Fibroblast of skin of abdomen (primary cell): ENCODE data around the gene LCN6.
"Not testable (repeated sequence)": the region's sequence is repeated elsewhere in the genome, so short reads cannot be mapped to it uniquely, and the experiment has no call there.

Experiments used
- DNase-seq: peaks from one replicate; pipeline ENCODE4 v3.0.0-alpha.2; 2013

Gene LCN6

GRCh38 chr9:136784249-136784996 lies 36.1 kb upstream of the LCN6 start:
- DNase-seq: no peak

GRCh38 chr9:136782452-136782851 lies 34.1 kb upstream of the LCN6 start:
- no peak for DNase-seq

GRCh38 chr9:136779808-136780207 lies 31.5 kb upstream of the LCN6 start:
- no peak for DNase-seq

GRCh38 chr9:136777359-136777758 lies 29.0 kb upstream of the LCN6 start:
- no peak for DNase-seq

- no peak for DNase-seq
Measured at GRCh38 chr9:136776947-136777346, 28.6 kb upstream of the LCN6 start.

- DNase-seq: no peak
Measured at GRCh38 chr9:136775191-136775590, 26.9 kb upstream of the LCN6 start.

- no peak for DNase-seq
Measured at GRCh38 chr9:136774416-136775045, 26.2 kb upstream of the LCN6 start.

GRCh38 chr9:136773386-136774044 lies 25.2 kb upstream of the LCN6 start:
- no peak for DNase-seq

GRCh38 chr9:136771907-136772415 lies 23.6 kb upstream of the LCN6 start:
- no peak for DNase-seq

GRCh38 chr9:136769710-136770191 lies 21.4 kb upstream of the LCN6 start:
- DNase-seq: no peak

GRCh38 chr9:136766410-136767120 lies 18.2 kb upstream of the LCN6 start:
- DNase-seq: not testable (repeated sequence)

GRCh38 chr9:136765745-136766409 lies 17.6 kb upstream of the LCN6 start:
- not testable (repeated sequence) for DNase-seq

GRCh38 chr9:136765041-136765440 lies 16.7 kb upstream of the LCN6 start:
- DNase-seq: no peak

GRCh38 chr9:136764301-136764891 lies 16.1 kb upstream of the LCN6 start, which contains the start of gene LCN15:
LCN15 (minus strand) TSS chr9:136764518; CDS start chr9:136764488, 30 bp downstream.
- no peak for DNase-seq

GRCh38 chr9:136763649-136764035 lies 15.3 kb upstream of the LCN6 start:
- DNase-seq: no peak

- no peak for DNase-seq
Measured at GRCh38 chr9:136762915-136763648, 14.8 kb upstream of the LCN6 start.

- no peak for DNase-seq
Measured at GRCh38 chr9:136762221-136762691, 13.9 kb upstream of the LCN6 start.

GRCh38 chr9:136761545-136761981 lies 13.2 kb upstream of the LCN6 start:
- no peak for DNase-seq

- peak; percentile 44 for DNase-seq
Measured at GRCh38 chr9:136760834-136761544, 12.7 kb upstream of the LCN6 start.

- no peak for DNase-seq
Measured at GRCh38 chr9:136760424-136760823, 12.1 kb upstream of the LCN6 start.
